BJ (cell line): ENCODE results near the gene ZDHHC12. TPM values are rescaled to one million over a fixed set of nuclear protein-coding genes. Genes with fewer than 3 reads are reported as not detected.
A peak's percentile ranks its signal among the peaks of the same experiment; 100 is the strongest.

Source experiments
- CTCF ChIA-PET: fragments of 350-600 bp; formaldehyde crosslinking; extraction: SDS; loops from one replicate; lab custom pipeline; 2021; ENCODE audit warnings: antibody characterized with exemption, inconsistent platforms; lab: Yijun Ruan, JAX
- POLR2A ChIA-PET: fragments of 300-600 bp; sonication (Branson Sonifier 250); formaldehyde crosslinking; extraction: SDS; loops from one replicate; lab custom pipeline; 2021; ENCODE audit warnings: antibody characterized with exemption; lab: Charles Lee
- DNase-seq: peaks from one replicate; pipeline ENCODE4 v3.0.0-alpha.2; 2011; ENCODE audit warnings: low read depth
- H3K27me3 ChIP-seq: 2 replicates; pipeline ENCODE4 v1.6.0; 2011; ENCODE audit warnings: low read length; ENCODE audit not compliant: control insufficient read depth, insufficient read depth
- H3K36me3 ChIP-seq: 2 replicates; pipeline ENCODE4 v1.5.1; 2011; ENCODE audit warnings: low read length; ENCODE audit not compliant: control insufficient read depth, insufficient read depth
- H3K4me3 ChIP-seq: 2 replicates; pipeline ENCODE4 v1.5.1; 2011; ENCODE audit warnings: low read depth, mild to moderate bottlenecking, control low read depth, low read length
- polyA plus RNA-seq: library from polyadenylated mRNA; depleted of rRNA; stranded (reverse); fragments of >200 nt; gene quantifications from 2 replicates; pipeline ENCODE4 v1.2.3, GENCODE V29; 2011
- TF ChIP-seq, protein P1 (sequence below): IDR thresholded peaks from 2 replicates; pipeline ENCODE4 v1.5.1; 2011; ENCODE audit warnings: low read depth, mild to moderate bottlenecking, control low read depth, inconsistent platforms, low read length, moderate library complexity; ENCODE audit not compliant: insufficient read depth

Gene ZDHHC12
- polyA plus RNA-seq, 1 experiment = 60.0 TPM

DNA sequence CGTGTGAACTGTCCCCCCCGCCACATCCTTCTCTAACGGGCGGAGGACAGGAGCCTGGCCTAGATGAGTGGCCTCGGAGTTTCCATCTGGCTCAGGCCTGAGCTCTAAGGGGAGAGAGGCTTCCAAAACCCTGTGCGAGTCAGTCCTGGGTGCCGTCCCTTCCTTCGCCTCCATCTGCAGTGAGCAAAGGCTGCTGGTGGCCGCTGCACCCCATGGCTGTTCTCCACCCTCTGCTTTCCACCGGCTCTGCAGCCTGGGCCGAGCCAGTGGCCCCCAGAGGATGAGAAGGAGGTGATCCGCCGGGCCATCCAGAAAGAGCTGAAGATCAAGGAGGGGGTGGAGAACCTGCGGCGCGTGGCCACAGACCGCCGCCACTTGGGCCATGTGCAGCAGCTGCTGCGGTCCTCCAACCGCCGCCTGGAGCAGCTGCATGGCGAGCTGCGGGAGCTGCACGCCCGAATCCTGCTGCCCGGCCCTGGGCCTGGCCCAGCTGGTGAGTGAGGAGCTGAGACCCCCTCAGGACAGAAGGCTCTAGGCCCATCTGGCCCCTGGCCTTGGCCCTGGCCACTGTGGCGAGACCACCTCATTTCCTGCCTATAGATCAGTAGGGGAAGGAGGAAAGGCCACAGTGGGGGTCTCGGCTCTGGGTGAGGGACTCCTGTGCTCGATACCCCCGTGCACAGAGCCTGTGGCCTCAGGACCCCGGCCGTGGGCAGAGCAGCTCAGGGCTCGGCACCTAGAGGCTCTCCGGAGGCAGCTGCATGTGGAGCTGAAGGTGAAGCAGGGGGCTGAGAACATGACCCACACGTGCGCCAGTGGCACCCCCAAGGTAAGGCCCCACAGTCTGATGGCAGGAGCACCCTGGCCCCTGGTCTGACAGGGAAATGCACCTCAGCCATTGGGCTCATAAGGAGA is 18.6 kb downstream of the ZDHHC12 start:
- CTCF ChIA-PET = interaction anchor here (1.2 to 1.7 kb wide), 2 partner anchors 18 to 34 kb away, joined by 3 to 4 read pairs; no protein-coding TSS in a partner anchor
- Histone ChIP-seq H3K4me3 (no peak overlapping the region), H3K27me3 (no peaks in the 10 kb centered on the region), H3K36me3 (no peaks in the 10 kb centered on the region)
- DNase-seq = no peak
- POLR2A ChIA-PET = no interaction called here
- TF ChIP-seq, protein P1, sequence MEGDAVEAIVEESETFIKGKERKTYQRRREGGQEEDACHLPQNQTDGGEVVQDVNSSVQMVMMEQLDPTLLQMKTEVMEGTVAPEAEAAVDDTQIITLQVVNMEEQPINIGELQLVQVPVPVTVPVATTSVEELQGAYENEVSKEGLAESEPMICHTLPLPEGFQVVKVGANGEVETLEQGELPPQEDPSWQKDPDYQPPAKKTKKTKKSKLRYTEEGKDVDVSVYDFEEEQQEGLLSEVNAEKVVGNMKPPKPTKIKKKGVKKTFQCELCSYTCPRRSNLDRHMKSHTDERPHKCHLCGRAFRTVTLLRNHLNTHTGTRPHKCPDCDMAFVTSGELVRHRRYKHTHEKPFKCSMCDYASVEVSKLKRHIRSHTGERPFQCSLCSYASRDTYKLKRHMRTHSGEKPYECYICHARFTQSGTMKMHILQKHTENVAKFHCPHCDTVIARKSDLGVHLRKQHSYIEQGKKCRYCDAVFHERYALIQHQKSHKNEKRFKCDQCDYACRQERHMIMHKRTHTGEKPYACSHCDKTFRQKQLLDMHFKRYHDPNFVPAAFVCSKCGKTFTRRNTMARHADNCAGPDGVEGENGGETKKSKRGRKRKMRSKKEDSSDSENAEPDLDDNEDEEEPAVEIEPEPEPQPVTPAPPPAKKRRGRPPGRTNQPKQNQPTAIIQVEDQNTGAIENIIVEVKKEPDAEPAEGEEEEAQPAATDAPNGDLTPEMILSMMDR = no peak

DNA sequence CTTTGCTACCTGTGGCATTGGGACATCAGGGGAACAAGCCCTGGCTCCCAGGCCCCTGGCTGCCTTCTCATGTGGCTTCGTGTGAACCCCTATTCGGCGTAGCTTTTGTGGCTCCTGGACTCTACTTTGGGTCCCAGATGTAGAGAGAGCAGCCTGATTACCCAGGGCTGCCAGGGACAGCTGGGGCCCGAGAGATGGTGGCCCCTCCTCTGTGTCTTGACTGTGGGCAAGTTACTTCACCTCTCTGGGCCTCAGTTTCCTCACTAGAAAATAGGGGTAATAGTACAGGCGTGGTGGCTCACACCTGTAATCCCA is 19.6 kb downstream of the ZDHHC12 start:
- TF ChIP-seq, protein P1 = no peak

DNA sequence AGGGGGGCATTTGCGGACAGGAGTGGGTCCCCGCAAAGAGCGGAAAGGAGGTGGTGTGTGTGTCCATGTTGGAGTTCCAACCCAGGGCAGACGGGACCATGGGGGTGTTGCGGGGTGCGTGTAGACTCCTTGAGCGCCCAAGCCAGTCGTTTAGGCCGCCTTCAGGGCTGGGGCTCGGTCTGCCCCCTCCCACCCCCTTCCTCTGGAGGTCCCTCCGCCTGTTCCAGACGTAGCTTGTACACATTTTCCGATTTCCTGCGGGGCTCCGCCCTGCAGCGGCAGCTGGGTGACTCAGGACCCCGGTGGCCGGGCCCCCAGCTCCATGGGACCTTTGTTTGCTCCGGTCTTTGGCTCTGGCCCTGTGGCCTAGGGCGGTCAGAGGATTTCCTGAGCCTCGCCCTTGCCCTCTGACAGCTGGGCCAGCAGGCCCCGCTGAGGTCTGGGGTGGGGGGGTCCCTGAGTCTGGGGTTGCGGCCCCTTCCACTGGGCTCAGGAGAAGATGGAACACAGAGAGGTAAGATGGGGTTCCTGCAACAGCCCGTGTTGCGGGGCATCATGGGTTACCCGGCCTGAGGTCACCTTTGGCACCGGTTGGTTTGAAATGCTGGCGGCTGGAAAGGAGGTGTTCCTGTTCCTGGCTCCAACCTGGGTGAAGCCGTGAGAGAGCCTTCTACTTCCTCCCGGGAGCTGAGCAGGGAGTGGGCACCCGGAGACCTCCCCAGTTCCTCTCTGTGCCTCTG is 20.1 kb downstream of the ZDHHC12 start:
- POLR2A ChIA-PET = no interaction called here
- Histone ChIP-seq H3K4me3 (peak overlapping the region; percentile 75), H3K27me3 (no peaks in the 10 kb centered on the region), H3K36me3 (no peaks in the 10 kb centered on the region)
- TF ChIP-seq, protein P1 = no peak
- CTCF ChIA-PET = interaction anchor here (1.0 to 1.7 kb wide), 3 partner anchors 10 to 68 kb away, joined by 3 read pairs; no protein-coding TSS in a partner anchor
- no peak for DNase-seq

More for the DNA sequence above, 19.6 kb downstream of the ZDHHC12 start:
- no peaks in the 10 kb centered on the region for H3K36me3 ChIP-seq
- DNase-seq = no peak
- no peak overlapping the region for H3K4me3 ChIP-seq
- ChIA-PET CTCF (interaction anchor here (1.0 to 1.7 kb wide), 3 partner anchors 10 to 69 kb away, joined by 3 read pairs; no protein-coding TSS in a partner anchor), POLR2A (no interaction called here)
- no peaks in the 10 kb centered on the region for H3K27me3 ChIP-seq

DNA sequence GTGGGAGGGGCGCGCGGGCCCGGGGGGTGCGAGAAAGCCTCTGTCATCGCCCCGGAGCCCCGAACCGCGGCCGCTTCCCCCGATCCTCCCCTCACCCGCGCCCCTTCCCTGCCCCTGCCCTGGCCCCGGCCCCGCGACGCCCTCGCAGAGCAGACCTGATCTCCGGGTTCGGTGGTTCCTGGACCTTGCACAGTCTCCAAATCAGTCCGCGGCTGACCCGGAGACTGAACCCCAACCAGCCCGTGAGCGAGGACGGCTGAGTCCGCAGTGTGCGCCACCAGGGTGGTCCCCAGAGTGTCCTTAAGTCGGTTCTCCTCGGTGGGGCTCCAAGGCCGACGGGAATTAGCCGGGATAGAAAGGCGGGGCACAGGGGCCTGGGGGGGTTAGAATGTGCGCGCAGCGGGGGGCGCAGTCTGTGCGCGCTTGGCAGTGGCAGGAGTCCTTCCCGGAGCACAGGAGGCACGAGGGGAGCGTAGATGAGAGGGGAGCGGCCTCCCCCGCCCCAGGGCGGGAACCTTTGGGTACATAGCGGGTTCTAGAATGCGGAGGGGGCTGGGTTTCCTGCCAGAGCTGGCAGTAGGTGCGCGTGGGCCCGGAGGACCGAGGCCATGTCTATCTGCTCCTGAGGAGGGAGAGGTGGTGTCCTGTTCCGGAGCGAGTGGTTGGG is 20.8 kb downstream of the ZDHHC12 start:
- no peaks in the 10 kb centered on the region for H3K36me3 ChIP-seq
- ChIA-PET CTCF (interaction anchor here (1.0 to 1.4 kb wide), 2 partner anchors 11 to 68 kb away, joined by 3 read pairs; no protein-coding TSS in a partner anchor), POLR2A (no interaction called here)
- H3K4me3 ChIP-seq = peak overlapping the region; percentile 75
- H3K27me3 ChIP-seq = no peaks in the 10 kb centered on the region
- TF ChIP-seq, protein P1 = no peak
- no peak for DNase-seq
